Stimulated activated CD8-positive, alpha-beta memory T cell treated with anti-CD3 and anti-CD28 coated beads, Interleukin-7, amount 100 ng/mL, for 24 hours (primary cell): ENCODE data around the gene TNFAIP3.
A peak's percentile ranks its signal among the peaks of the same experiment; 100 is the strongest.

Experiments
- DNase-seq: peaks from one replicate; pipeline ENCODE4 v3.0.0-alpha.2; 2020; ENCODE audit warnings: low read depth

TNFAIP3 gene

GRCh38 chr6:137923866-137924653 is 57.0 kb downstream of the TNFAIP3 start:
- DNase-seq = no peak

DNA sequence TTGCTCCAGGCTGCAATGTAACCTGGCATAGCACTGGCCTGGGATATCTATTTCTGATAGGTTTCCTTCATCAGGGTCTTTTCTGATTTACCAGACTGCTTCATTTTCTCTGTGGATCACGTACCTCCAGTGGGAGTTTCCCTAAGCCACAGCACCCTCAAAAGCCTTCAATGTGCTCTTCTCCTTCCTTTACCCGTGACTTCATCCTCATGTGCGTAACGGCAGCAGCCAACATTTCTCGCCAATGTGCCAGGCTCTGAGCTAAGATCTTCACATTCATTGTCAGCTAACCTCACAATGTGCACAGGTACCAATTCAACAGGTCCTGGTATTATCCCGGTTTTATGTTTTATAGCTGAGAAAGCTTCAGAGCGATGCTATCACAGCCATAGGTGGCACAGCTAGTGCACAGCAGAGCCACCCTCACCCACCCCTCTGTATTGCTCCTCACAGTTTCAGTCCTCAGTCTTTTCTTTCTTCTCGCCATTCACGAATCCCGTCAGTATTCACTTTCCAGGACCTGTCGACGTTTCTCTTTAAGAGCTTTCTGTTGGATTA is 58.2 kb downstream of the TNFAIP3 start:
- DNase-seq = no peak

- no peak for DNase-seq
Measured at GRCh38 chr6:137926207-137926731, 59.2 kb downstream of the TNFAIP3 start.

DNA sequence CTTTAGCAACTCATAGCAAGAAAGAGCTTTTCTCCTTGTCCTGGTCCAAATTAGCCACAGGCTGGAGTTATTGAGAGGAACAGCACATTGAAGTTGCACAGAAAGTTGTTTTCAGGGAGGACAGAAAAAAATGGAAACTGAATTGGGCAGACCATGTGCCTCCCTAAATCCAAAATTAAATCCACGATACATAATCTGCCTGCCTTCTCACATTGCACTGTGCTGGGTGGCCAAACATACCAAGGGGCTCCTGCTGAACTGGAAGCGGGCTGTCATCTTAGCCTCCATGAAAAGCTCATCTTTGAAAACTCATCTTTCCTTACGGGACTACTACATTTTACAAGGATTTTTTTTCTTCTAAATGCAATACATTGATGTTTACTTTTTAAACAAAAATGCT is 59.9 kb downstream of the TNFAIP3 start:
- no peak for DNase-seq

GRCh38 chr6:137927777-137928218 is 60.7 kb downstream of the TNFAIP3 start:
- DNase-seq = peak; percentile 57

GRCh38 chr6:137928286-137928685 is 61.2 kb downstream of the TNFAIP3 start:
- no peak for DNase-seq

DNA sequence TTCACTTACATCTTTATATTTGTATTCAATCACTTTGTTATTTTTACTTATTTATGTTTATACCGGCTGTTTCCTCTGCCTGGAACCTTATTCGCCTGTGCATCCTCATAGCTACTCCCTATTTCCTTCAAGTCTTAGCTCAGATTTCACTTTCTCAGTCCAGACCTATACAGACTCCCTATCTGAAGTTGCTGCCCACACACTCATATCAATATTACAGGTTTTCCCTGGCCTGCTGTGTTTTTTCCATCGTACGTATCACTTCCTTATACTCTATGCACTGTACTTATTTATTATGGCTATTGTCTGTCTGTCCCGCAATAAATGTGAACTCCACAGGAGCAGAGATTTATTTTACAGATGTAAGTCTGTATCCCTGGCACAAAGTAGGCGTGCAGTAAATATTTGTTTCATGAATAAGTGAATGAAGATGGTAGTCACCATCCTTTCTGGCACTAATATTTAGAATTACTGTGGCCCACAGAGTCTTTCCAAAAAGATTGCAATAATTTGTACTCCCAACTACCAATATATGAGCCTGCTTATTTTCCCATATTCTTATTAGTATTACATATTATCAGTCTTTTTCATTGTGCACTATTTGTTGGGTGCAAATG is 64.9 kb downstream of the TNFAIP3 start:
- no peak for DNase-seq
